OCI-LY1 (cell line): ENCODE data around the gene BAD.

Source experiments
- H2AFZ ChIP-seq: fragments of 200-600 bp; sonication (generic), shearing (Covaris generic); 2 replicates; pipeline ENCODE4 v1.6.0; 2014; ENCODE audit warnings: antibody characterized with exemption, mild to moderate bottlenecking, low read length
- H3F3A ChIP-seq: fragments of 200-600 bp; sonication (generic), shearing (Covaris generic); 2 replicates; pipeline ENCODE4 v1.6.0; 2014; ENCODE audit warnings: mild to moderate bottlenecking, antibody characterized with exemption, low read length, moderate library complexity; ENCODE audit not compliant: insufficient read depth
- H3K27ac ChIP-seq: fragments of 200-600 bp; sonication (generic); 2 replicates; pipeline ENCODE4 v1.5.1; 2014; ENCODE audit warnings: low read length, mixed run types, mild to moderate bottlenecking, low read depth; ENCODE audit not compliant: poor library complexity, severe bottlenecking
- H3K27me3 ChIP-seq: fragments of 200-600 bp; sonication (generic); 2 replicates; pipeline ENCODE4 v1.6.0; 2014; ENCODE audit warnings: antibody characterized with exemption, mild to moderate bottlenecking, low read length, moderate library complexity; ENCODE audit not compliant: insufficient read depth
- H3K36me3 ChIP-seq: fragments of 200-600 bp; sonication (generic); 2 replicates; pipeline ENCODE4 v1.6.1; 2014; ENCODE audit warnings: mild to moderate bottlenecking, antibody characterized with exemption, low read length, moderate library complexity, mixed read lengths; ENCODE audit not compliant: insufficient read depth
- H3K4me1 ChIP-seq: fragments of 200-600 bp; sonication (generic); 2 replicates; pipeline ENCODE4 v1.5.1; 2014; ENCODE audit warnings: mild to moderate bottlenecking, low read length, moderate library complexity; ENCODE audit not compliant: insufficient read depth, severe bottlenecking
- H3K4me2 ChIP-seq: fragments of 200-600 bp; sonication (generic), shearing (Covaris generic); 2 replicates; pipeline ENCODE4 v1.6.1; 2014; ENCODE audit warnings: low read length
- H3K4me3 ChIP-seq: fragments of 200-600 bp; sonication (generic); 2 replicates; pipeline ENCODE4 v1.5.1; 2014; ENCODE audit warnings: low read length, low read depth, mild to moderate bottlenecking, mixed read lengths; ENCODE audit not compliant: poor library complexity, severe bottlenecking
- H3K79me2 ChIP-seq: fragments of 200-600 bp; shearing (Covaris generic); 2 replicates; pipeline ENCODE4 v1.6.1; 2016; ENCODE audit warnings: mixed run types, low read length, mixed read lengths; ENCODE audit not compliant: insufficient read depth
- H3K9ac ChIP-seq: fragments of 200-600 bp; sonication (generic), shearing (Covaris generic); 2 replicates; pipeline ENCODE4 v1.6.1; 2014; ENCODE audit warnings: mild to moderate bottlenecking, low read length, mixed read lengths
- H3K9me2 ChIP-seq: fragments of 200-600 bp; sonication (generic), shearing (Covaris generic); 2 replicates; pipeline ENCODE4 v1.6.1; 2014; ENCODE audit warnings: low read depth, mild to moderate bottlenecking, low read length, mixed read lengths
- H3K9me3 ChIP-seq: fragments of 200-600 bp; shearing (Covaris generic); 2 replicates; pipeline ENCODE4 v1.6.1; 2014; ENCODE audit warnings: low read length, mixed read lengths
- H4K20me1 ChIP-seq: fragments of 200-600 bp; sonication (generic), shearing (Covaris generic); 2 replicates; pipeline ENCODE4 v1.6.0; 2016; ENCODE audit warnings: mild to moderate bottlenecking, low read length; ENCODE audit not compliant: insufficient read depth
- CTCF ChIP-seq: fragments of 200-600 bp; sonication (generic), shearing (Covaris generic); IDR thresholded peaks from 2 replicates; pipeline ENCODE4 v1.5.1; 2017; ENCODE audit warnings: mild to moderate bottlenecking, antibody characterized with exemption, low read length, moderate library complexity, mixed read lengths
- EZH2 ChIP-seq: fragments of 200-600 bp; sonication (generic), shearing (Covaris generic); IDR thresholded peaks from 2 replicates; pipeline ENCODE4 v1.8.0; 2017; ENCODE audit warnings: borderline replicate concordance, mixed run types, mild to moderate bottlenecking, antibody characterized with exemption, low read length, moderate library complexity, mixed read lengths

Gene BAD

GRCh38 chr11:64262271-64263002 lies 22.0 kb downstream of the BAD start:
- no peak overlapping the region for H3K27ac ChIP-seq
- no peaks in the 10 kb centered on the region for H3K4me1 ChIP-seq
- no peaks in the 10 kb centered on the region for H3K79me2 ChIP-seq
- peaks cover 37% of the 10 kb centered on the region for H3K36me3 ChIP-seq
- H2AFZ ChIP-seq: no peak overlapping the region
- H4K20me1 ChIP-seq: no peaks in the 10 kb centered on the region
- no peaks in the 10 kb centered on the region for H3K9me3 ChIP-seq
- H3F3A ChIP-seq: no peaks in the 10 kb centered on the region
- H3K9me2 ChIP-seq: no peaks in the 10 kb centered on the region
- H3K4me2 ChIP-seq: no peak overlapping the region
- H3K9ac ChIP-seq: no peak overlapping the region
- H3K4me3 ChIP-seq: no peak overlapping the region
- H3K27me3 ChIP-seq: no peaks in the 10 kb centered on the region
- TF ChIP-seq EZH2 (no peak), CTCF (no peak)

GRCh38 chr11:64261556-64262080 lies 22.8 kb downstream of the BAD start:
- no peaks in the 10 kb centered on the region for H4K20me1 ChIP-seq
- no peaks in the 10 kb centered on the region for H3K9me2 ChIP-seq
- no peak overlapping the region for H3K9ac ChIP-seq
- H3F3A ChIP-seq: no peaks in the 10 kb centered on the region
- no peaks in the 10 kb centered on the region for H3K9me3 ChIP-seq
- H3K79me2 ChIP-seq: no peaks in the 10 kb centered on the region
- TF ChIP-seq CTCF: no peak
- TF ChIP-seq EZH2: no peak
- no peak overlapping the region for H2AFZ ChIP-seq
- H3K4me1 ChIP-seq: no peaks in the 10 kb centered on the region
- H3K36me3 ChIP-seq: peaks cover 37% of the 10 kb centered on the region
- H3K27ac ChIP-seq: no peak overlapping the region
- no peaks in the 10 kb centered on the region for H3K27me3 ChIP-seq
- no peak overlapping the region for H3K4me3 ChIP-seq
- no peak overlapping the region for H3K4me2 ChIP-seq

GRCh38 chr11:64260147-64260708 lies 24.2 kb downstream of the BAD start:
- H3K4me3 ChIP-seq: no peak overlapping the region
- H3K4me2 ChIP-seq: no peak overlapping the region
- H4K20me1 ChIP-seq: no peaks in the 10 kb centered on the region
- no peaks in the 10 kb centered on the region for H3K27me3 ChIP-seq
- TF ChIP-seq CTCF: no peak
- no peak for TF ChIP-seq EZH2
- peaks cover 37% of the 10 kb centered on the region for H3K36me3 ChIP-seq
- H3K79me2 ChIP-seq: no peaks in the 10 kb centered on the region
- H2AFZ ChIP-seq: no peak overlapping the region
- no peaks in the 10 kb centered on the region for H3F3A ChIP-seq
- no peaks in the 10 kb centered on the region for H3K9me3 ChIP-seq
- no peak overlapping the region for H3K9ac ChIP-seq
- no peak overlapping the region for H3K27ac ChIP-seq
- no peaks in the 10 kb centered on the region for H3K4me1 ChIP-seq
- no peaks in the 10 kb centered on the region for H3K9me2 ChIP-seq
